HG02642 (cell line): ENCODE results near the gene MOGAT3.

Experiments
- ATAC-seq: cut with Tn5 transposase; IDR thresholded peaks from one replicate; pipeline ENCODE4 v1.9.1; 2021; ENCODE audit warnings: mild to moderate bottlenecking; ENCODE audit not compliant: unreplicated experiment, poor library complexity

The MOGAT3 gene, protein sequence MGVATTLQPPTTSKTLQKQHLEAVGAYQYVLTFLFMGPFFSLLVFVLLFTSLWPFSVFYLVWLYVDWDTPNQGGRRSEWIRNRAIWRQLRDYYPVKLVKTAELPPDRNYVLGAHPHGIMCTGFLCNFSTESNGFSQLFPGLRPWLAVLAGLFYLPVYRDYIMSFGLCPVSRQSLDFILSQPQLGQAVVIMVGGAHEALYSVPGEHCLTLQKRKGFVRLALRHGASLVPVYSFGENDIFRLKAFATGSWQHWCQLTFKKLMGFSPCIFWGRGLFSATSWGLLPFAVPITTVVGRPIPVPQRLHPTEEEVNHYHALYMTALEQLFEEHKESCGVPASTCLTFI

DNA sequence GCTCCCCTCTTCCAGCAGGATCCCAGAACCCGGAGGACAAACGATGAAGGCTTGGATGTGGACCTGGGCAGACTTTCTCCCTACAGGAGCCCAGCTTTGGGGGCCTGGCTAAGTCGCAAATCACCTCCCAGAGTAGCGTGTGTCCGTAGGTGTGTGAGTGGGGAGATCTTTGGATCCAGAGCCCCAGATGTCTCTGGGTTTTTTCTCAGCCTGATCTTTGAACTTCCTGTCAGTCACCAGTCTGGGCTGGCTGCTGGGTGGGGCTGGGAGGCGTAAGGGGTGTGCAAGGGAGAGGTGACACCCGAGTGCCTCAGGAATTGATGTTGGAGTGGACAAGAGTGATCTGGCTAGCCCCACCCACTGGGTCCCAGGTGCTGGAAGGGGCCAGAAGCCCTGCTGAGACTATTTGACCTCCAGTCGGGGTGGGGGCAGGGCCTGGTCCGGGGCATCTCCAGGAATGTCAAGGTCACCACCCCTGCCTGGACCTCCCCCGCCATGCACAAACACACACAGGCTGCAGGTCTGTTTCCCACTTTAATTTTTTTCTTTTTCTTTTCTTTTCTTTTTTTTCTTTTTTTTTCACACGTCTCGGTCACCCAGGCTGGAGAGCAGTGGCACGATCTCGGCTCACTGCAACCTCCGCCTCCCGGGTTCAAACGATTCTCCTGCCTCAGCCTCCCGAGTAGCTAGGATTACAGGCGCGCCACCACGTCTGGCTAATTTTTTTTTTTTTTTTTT lies at the start of gene MOGAT3:
Gene MOGAT3, minus strand, starts transcription at position 175 of the 738 bp plus-strand sequence. CDS start 182 bp downstream, outside the sequence.
- no peak for ATAC-seq

DNA sequence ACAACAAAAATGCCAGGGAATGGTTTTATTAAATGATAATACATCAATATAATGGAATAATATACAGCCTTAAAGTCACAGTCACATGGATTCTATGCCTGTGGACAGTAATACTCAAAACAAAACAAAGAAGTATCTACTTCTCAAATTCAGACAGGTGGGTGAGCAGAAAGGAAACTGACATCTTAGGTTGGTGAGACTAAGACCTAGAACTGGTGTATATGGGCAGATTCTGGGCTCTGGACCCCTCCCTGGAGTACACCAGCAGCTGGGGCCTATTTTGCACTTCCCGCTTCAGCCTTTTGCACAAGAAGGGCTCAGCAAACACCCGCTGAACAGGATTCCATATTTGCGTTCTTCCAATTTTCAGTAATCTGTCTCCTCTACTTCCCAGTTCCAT lies 49.5 kb upstream of the MOGAT3 start:
- no peak for ATAC-seq

DNA sequence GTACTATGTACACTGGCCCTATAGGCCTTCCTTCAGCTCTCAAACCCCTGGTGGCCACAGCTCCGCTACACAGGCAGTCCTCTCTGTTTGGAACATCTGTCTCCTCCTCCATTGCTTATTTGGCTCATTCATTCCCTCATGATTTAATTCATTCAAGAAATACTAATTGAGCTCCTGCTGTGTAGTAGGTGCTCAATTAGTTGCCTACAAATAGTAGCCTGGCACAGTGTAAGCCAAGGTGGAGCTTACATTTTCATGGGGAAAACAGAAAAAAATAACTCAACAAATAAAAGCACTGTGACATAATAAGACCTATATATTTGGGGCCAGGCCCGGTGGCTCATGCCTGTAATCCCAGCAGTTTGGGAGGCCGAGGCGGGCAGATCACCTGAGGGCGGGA lies 47.4 kb upstream of the MOGAT3 start:
- no peak for ATAC-seq

DNA sequence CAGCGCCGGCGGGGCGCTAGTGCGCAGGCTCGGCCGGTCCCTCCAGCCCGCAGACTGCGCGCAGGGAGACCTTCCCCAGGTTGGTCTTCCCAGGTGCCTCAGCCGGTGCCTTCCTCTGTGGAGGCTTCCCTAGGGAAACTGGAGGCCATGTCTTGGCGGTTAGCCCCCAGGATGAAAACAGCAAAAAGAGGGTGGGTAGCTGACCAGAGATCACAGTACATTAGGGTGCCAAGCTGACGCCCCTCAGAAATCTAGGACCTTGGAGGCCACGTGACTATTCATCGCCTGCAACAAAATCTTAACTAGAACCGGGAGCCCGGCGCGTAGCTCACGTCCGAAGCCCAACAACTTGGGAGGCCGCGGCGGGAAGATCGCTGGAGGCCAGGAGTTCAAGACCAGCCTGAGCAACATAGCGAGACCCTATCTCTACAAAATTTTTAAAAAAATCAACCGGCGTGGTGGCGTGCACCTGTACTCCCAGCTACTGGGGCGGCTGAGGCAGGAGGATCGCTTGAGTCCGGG lies 44.4 kb upstream of the MOGAT3 start:
- ATAC-seq, result no peak

DNA sequence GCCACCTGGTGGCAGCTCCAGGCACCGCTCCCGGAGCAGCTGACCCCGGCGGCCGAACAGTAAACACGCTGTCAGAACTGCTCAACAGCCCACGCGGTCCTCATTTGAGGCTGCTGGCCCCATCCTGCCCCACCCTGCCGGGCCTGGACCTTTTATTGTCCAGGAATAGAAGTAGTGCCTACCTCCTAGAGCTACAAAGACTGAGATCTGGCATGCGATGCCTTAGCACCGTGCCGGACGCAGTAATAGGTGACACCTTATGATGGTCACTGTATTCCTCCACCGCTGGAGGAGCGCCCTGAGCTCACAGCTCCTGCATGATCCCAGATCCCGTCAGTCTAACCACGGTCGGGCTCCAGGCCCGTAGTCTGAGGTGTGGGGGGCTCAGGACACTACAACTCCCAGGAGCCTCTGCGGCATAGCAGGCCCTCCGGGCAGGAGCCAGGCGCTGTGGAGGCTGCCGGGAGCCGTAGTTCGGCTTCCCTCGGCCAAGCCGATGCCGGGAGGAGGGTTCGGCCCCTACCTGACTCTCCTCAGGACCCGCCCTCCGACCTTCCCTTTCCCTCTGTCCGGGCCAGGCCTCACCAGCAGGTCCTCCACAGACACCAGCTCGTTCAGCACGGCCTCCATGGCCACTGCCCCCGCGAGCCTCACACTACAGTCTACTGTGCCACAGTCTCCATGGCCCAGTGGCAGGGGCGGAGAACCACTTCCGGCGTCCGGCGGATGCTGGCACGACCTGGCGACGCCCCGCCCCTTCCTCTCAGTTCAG lies 43.7 kb upstream of the MOGAT3 start, which contains the start of gene FIS1:
Gene FIS1, minus strand, starts transcription at position 707 of the 772 bp plus-strand sequence. Its CDS starts 77 bp downstream, at position 630.
- peak; percentile 92 for ATAC-seq

DNA sequence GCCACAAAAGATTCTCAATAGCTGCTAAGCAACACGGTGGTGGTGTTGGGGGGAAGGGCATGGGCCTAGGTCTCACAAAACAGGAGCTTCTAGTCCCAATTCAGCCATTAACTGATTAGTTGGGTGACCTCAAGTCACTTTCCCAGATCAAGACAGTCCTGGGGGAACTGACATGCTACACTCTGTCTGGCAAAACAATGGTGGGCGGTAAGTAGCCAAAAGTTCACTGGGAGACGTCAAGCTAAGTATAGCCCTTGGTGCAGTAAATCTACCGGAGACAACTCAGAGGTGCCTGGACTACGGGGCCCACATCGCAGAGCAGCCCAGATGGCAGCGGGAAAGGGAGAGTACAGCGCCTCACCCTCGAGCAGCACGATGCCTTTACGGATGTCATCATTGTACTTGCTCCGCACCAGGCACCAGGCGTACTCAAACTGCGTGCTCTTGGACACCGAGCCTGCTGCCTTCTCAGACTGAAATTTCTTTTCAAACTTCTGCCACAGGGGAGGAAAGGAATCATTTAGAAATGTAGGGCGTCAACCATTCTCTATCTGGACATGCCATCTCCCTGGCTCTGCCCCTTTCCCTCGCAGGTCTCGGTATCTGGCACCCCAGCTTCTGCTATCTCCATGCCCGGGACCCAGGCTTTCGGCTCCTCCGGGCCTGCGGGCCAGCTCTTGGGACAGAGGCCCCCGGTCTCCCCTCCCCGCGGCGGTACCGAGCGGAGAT lies 43.0 kb upstream of the MOGAT3 start:
- ATAC-seq, result no peak

DNA sequence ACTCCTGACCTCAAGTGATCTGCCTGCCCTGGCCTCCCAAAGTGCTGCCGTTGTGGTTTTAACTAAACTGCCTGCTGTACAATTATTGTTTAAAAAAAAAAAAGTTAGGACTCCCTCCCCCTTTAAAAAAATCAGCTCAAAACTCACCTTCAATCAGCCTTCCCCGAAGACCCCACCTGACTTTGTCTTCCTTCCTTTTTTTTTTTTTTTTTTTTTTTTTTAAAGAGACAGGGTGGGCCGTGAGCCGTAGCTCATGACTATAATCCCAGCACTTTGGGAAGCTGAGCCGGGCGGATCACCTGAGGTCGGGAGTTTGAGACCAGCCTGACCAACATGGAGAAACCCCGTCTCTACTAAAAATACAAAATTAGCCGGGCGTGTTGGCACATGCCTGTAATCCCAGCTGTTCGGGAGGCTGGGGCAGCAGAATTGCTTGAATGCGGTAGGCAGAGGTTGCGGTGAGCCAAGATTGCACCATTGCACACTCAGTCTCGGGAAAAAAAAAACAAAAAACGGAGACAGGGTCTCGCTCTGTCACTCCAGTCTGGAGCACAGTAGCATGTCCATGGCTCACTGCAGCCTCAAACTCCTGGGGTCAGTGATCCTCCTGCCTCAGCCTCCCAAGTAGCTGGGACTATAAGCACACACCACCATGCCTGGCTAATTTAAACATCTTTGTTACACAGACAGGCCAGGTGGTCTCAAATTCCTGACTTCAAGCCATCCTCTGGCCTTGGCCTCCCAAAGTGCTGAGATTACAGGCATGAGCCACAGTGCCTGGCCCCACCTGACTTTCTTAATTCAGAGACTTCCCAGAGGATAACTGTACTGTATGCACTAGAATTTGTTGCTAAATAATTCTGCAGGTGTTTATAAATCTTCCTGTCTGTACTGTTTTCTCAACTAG lies 40.9 kb upstream of the MOGAT3 start:
- no peak for ATAC-seq

DNA sequence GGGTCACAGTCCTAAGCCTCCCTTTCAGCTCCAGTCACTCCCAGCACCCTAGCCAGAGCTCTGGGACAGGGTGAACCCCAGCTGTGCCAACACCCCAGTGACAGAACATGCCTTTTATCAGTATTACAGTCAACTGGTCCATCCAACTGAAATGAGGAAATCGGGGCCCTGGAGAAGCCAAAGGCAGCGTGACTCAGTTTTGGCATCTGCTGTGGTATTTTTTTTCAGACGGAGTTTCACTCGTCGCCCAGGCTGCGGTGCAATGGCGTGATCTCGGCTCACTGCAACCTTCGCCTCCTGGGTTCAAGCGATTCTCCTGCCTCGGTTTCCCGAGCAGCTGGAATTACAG lies 40.2 kb upstream of the MOGAT3 start:
- no peak for ATAC-seq

DNA sequence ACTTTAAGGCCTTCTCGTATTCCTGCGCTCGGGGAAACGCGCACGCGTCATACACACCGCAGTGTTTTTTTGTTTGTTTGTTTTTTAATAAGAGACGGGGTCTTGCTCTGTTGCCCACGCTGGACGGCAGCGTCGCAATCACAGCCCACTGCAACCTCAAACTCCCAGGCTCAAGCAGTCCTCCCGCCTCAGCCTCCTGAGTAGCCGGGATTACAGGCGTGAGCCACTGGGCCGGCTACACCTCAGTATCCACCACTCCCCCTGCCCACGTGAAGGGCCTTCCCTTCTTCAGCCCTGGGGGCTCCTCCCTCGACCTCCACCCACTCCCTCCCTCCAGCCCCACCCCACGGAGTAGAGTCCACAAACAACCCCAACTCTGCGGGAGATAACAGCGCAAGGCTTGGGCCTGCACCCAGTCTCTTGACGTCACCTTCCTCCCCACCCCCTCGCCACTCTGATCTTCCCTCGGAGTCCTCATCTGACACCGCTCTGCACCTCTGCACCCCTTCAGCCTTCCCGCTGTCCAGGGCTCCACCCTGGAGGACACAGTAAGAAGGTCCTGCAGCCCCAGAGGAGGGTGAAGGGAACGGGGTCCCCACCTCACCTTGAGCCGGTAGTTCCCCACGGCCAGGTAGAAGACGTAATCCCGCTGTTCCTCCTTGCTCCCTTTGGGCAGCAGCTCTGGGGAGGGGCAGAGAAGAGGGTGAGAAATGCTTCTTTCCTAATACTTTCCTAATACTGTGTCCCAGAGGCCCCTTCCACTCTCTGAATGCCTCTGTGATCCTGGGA lies 39.6 kb upstream of the MOGAT3 start:
- ATAC-seq, result no peak

DNA sequence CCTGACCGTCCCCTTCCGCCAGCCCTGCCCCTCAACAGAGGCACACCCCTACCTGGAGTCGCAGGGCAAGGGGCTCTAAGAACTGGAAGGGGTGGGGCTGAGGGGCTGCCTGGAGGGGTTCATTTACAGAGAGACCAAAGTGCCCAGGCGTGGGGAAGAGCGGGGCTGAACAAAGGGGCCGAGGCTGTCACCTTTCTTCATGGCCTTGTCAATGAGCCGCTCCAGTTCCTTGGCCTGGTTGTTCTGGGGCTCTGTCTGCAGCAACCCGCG lies 39.0 kb upstream of the MOGAT3 start:
- ATAC-seq, result no peak

DNA sequence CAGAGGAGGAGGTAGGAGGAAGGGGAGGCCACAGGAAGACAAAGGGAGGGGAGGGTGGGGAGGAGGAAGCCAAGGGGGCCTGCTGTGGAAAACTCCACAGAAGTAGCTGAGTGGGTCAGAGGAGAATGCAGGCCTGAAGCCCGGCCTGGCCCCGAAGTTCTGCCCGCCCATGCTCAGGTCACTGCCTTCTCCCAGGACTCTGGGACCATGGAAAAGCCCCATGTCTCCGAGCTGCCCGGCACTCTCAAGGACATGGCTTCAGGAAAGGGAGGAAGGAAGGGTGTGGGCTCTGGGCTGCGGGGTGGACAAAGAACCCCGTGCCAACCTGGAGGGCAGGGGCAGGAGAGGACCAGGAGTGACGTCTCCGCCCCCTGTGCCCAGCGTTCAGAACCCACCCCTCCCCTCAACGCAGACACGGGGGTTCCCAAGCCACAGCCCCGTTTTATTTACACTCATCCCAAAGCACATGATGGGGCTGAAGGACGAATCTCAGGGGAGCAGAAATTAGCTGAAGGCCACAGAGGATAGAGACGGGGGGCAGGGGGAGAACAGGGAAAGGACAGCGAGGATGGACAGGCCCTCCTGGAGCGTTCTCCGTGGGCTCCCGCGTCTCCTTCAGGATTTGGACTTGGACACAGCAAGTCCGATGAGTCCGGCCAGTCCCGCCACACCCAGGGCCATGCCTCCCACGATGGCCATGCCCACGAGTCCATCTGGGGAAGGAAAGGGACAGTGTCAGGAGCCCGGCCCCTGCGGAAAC lies 38.5 kb upstream of the MOGAT3 start:
- no peak for ATAC-seq

DNA sequence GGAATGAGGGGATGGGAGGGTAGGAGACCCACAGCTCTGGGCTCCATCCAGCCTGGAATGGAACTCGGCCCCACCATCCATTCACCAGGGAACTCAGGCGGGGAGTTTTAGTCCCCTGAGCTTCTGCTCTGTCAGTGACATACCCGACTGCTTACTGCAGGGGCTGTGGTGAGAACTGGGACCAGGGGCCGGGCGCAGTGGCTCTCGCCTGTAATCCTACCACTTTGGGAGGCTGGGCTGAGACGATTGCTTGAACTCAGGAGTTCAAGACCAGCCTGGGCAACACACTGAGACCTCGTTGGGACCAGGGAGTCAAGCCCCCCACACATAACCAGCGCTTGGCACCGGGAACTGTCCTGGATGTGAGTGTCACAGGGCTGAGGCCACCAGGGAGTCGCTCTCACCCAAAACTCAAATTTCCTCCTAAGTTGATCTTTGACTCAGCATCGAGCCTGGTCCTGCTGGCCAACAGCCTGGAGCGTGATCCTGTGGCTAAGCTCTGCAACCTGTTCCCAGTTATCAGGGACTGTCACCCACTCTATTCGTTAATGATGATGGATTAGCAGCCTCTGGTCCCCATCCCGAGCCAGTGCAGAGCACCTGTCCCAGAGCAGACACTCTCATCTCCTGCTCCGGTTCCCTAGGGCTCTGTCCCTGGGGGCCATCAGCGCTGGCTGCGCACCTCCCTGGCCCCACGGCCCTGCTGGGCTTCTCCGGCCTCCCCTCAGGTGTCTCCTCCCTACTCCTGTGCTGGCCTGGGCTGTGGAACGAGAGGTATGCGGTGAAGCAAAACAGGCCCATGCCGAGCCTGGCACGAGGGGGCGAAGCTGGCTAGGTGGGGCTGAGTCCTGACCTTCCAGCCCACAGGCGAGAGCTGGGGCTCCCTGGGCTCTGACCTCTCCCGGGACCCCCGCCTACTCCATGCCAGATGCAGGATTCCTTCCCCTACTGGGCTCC lies 37.7 kb upstream of the MOGAT3 start:
- no peak for ATAC-seq

DNA sequence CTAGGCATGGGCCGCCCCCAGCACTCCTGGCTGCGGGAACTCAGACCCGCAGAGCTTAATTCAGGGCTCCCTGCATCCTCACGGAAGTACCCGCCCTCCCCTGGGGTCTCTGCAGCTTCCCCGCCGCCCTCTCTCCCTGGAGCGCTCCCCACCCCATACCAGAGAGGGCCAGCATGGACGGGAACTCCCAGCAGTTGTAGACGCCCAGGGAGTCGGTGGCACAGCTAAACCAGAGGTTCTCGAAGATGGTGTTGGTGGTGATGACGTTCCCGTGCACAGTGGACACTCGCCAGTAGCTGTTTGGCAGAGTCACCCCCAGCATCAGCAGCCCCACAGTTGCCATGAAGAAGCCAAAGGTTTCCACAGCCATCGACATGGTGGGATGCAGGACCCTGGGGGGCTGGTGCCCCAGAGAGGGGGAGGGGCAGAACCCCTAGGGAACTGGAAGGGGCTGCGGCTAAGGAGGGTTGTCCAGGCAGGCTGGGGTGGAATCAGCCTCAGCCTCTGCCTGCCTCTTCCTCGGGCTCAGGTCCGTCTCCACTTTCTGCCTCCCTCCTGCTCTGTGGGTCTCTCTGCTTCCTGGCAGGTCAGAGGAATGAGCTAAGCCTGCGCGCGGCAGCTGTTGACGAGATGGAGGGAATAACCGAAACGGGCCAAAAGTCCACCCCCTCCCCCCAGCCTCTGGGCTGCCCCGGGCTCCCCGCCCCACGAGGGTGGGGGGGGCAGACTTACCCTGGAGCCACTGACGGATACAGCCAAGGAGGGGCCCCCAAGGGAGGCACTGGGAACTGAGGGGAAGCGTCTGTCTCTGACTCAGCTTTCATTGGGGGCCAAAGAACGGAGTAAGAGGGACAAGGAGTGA lies 36.6 kb upstream of the MOGAT3 start, which contains the start of gene CLDN15:
Gene CLDN15, minus strand, starts transcription at position 597 of the 862 bp plus-strand sequence. Its CDS starts 221 bp downstream, at position 376.
- no peak for ATAC-seq

DNA sequence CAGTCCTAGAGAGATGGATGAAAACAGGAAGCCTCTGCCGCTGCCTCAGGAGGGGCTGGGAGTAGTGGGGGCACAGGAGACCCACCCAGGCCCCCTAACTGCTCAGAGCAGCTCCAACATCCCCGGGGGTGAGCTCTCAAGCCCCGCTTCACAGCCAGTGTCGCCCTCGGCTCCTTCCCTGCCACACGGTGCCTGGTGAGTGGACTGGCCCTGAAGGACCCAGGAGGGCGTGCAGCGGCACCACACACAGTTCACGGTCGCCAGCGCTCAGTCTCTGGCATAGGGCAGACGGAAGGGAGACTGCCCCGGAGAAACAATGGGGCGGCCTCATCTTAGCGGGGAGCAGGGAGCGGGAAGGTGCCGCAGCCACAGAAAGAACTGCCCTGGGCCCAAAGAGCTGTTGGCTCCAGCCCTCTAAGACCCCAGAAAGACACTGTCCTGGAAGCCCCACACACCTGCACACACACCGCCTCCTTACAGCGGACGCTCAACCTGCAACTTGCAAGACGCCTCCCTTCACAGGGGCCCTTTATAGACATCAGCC lies 35.5 kb upstream of the MOGAT3 start:
- ATAC-seq, result no peak

DNA sequence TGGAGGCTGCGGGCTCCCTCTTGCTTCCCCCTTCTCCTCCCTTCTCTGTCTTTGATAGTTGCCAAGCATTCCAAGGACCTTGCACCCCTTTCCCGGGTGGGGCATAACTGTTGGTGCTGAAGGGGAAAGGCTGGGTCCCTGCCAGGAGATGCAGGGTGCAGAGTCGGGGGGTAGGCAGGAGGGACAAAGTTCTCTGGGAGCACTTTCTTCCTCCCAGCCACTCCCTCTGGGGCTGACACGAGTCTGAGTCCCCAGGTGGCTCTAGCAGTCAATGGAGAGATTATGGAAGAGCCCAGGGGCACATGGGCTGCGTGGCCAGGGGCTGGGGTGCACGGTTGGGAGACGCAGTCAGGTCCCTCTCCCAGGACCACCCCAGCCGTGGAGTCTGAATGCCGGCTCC lies 34.7 kb upstream of the MOGAT3 start:
- no peak for ATAC-seq
